MM.1S (cell line): ENCODE measurements around the gene HP.

ENCODE experiments used
- DNase-seq: peaks from one replicate; pipeline ENCODE4 v3.0.0-alpha.2; 2015
- H2AFZ ChIP-seq: fragments of 300-600 bp; sonication (generic); 2 replicates; pipeline ENCODE4 v1.6.0; 2016; ENCODE audit warnings: antibody characterized with exemption, low read length
- H3F3A ChIP-seq: fragments of 300-600 bp; sonication (generic); 2 replicates; pipeline ENCODE4 v1.6.1; 2016; ENCODE audit warnings: mild to moderate bottlenecking, antibody characterized with exemption, low read length, moderate library complexity, mixed read lengths; ENCODE audit not compliant: insufficient read depth
- H3K27ac ChIP-seq: fragments of 300-600 bp; sonication (generic); 2 replicates; pipeline ENCODE4 v1.5.1; 2016; ENCODE audit warnings: mild to moderate bottlenecking, low read length
- H3K27me3 ChIP-seq: fragments of 300-600 bp; sonication (generic); replicated peaks from 2 replicates; pipeline ENCODE4 v1.6.0; 2016; ENCODE audit warnings: low read length; ENCODE audit not compliant: insufficient read depth
- H3K36me3 ChIP-seq: fragments of 300-600 bp; sonication (generic); replicated peaks from 2 replicates; pipeline ENCODE4 v1.6.1; 2016; ENCODE audit warnings: mild to moderate bottlenecking, low read length, mixed read lengths; ENCODE audit not compliant: insufficient read depth
- H3K4me1 ChIP-seq: fragments of 300-600 bp; sonication (generic); 2 replicates; pipeline ENCODE4 v1.6.1; 2016; ENCODE audit warnings: low read length, mixed read lengths
- H3K4me2 ChIP-seq: fragments of 300-600 bp; sonication (generic); 2 replicates; pipeline ENCODE4 v1.6.0; 2016; ENCODE audit warnings: low read depth, low read length
- H3K4me3 ChIP-seq: fragments of 300-600 bp; sonication (generic); 2 replicates; pipeline ENCODE4 v1.5.1; 2016; ENCODE audit warnings: low read length, mixed read lengths
- H3K79me2 ChIP-seq: fragments of 300-600 bp; sonication (generic); 2 replicates; pipeline ENCODE4 v1.6.1; 2016; ENCODE audit warnings: mixed run types, low read length, mixed read lengths
- H3K9ac ChIP-seq: fragments of 300-600 bp; sonication (generic); 2 replicates; pipeline ENCODE4 v1.6.1; 2016; ENCODE audit warnings: low read length, mixed read lengths
- H3K9me2 ChIP-seq: fragments of 300-600 bp; sonication (generic); replicated peaks from 2 replicates; pipeline ENCODE4 v1.6.1; 2016; ENCODE audit warnings: mild to moderate bottlenecking, low read length, mixed read lengths; ENCODE audit not compliant: insufficient read depth
- H3K9me3 ChIP-seq: fragments of 300-600 bp; sonication (generic); replicated peaks from 2 replicates; pipeline ENCODE4 v1.6.1; 2016; ENCODE audit warnings: mild to moderate bottlenecking, low read length, mixed read lengths; ENCODE audit not compliant: insufficient read depth
- H4K20me1 ChIP-seq: fragments of 300-600 bp; sonication (generic); 2 replicates; pipeline ENCODE4 v1.6.1; 2016; ENCODE audit warnings: mild to moderate bottlenecking, low read length, moderate library complexity, mixed read lengths; ENCODE audit not compliant: insufficient read depth
- CTCF ChIP-seq: fragments of 300-600 bp; sonication (generic); IDR thresholded peaks from 2 replicates; pipeline ENCODE4 v1.5.1; 2016; ENCODE audit warnings: antibody characterized with exemption, low read length, mixed read lengths
- EZH2 ChIP-seq: fragments of 300-600 bp; sonication (generic); optimal IDR thresholded peaks from 2 replicates; pipeline ENCODE3; 2017; ENCODE audit warnings: low read depth, mild to moderate bottlenecking, antibody characterized with exemption, low read length, mixed read lengths
- EZH2phosphoT487 ChIP-seq: fragments of 300-600 bp; sonication (generic); IDR thresholded peaks from 2 replicates; pipeline ENCODE4 v1.6.1; 2018; ENCODE audit warnings: antibody characterized with exemption, low read length

The HP gene

GRCh38 chr16:72029567-72030271, 24.6 kb upstream of the HP start:
- Histone ChIP-seq H3K27ac (no peak overlapping the region), H3K27me3 (no peaks in the 10 kb centered on the region), H2AFZ (no peak overlapping the region), H4K20me1 (no peaks in the 10 kb centered on the region), H3K4me3 (no peak overlapping the region), H3K9ac (no peak overlapping the region), H3K9me3 (no peaks in the 10 kb centered on the region), H3K36me3 (no peaks in the 10 kb centered on the region), H3K9me2 (no peaks in the 10 kb centered on the region), H3K4me1 (no peaks in the 10 kb centered on the region), H3K79me2 (no peaks in the 10 kb centered on the region), H3K4me2 (no peak overlapping the region), H3F3A (no peaks in the 10 kb centered on the region)
- TF ChIP-seq EZH2 (no peak), EZH2phosphoT487 (no peak), CTCF (no peak)
- DNase-seq, result no peak

- Histone ChIP-seq H3K9me3 (no peaks in the 10 kb centered on the region), H3K9me2 (no peaks in the 10 kb centered on the region), H3K79me2 (no peaks in the 10 kb centered on the region), H3K4me3 (no peak overlapping the region), H4K20me1 (no peaks in the 10 kb centered on the region), H3K4me2 (no peak overlapping the region), H3K36me3 (no peaks in the 10 kb centered on the region), H3K4me1 (no peaks in the 10 kb centered on the region), H3K27ac (no peak overlapping the region), H2AFZ (no peak overlapping the region), H3F3A (no peaks in the 10 kb centered on the region), H3K9ac (no peak overlapping the region), H3K27me3 (no peaks in the 10 kb centered on the region)
- TF ChIP-seq EZH2phosphoT487 (no peak), CTCF (no peak), EZH2 (no peak)
- DNase-seq, result no peak
Measured at GRCh38 chr16:72033437-72033836, 20.9 kb upstream of the HP start.

- Histone ChIP-seq H3K4me2 (no peak overlapping the region), H3K27ac (no peak overlapping the region), H3K4me1 (no peaks in the 10 kb centered on the region), H3K36me3 (no peaks in the 10 kb centered on the region), H2AFZ (no peak overlapping the region), H3K27me3 (no peaks in the 10 kb centered on the region), H4K20me1 (no peaks in the 10 kb centered on the region), H3K9me2 (no peaks in the 10 kb centered on the region), H3K9ac (no peak overlapping the region), H3F3A (no peaks in the 10 kb centered on the region), H3K79me2 (no peaks in the 10 kb centered on the region), H3K4me3 (no peak overlapping the region), H3K9me3 (no peaks in the 10 kb centered on the region)
- DNase-seq, result no peak
- TF ChIP-seq EZH2 (no peak), EZH2phosphoT487 (no peak), CTCF (no peak)
Measured at GRCh38 chr16:72036098-72036497, 18.2 kb upstream of the HP start.
